ENCODE data around the gene GH1.

Gene GH1

GRCh38 chr17:63944736-63945499 is 26.3 kb upstream of the GH1 start:
- DNase-seq (ENCODE audit: low spot score): no peak

- no peak for DNase-seq (ENCODE audit: low spot score)
Measured at GRCh38 chr17:63943745-63944144, 25.1 kb upstream of the GH1 start.

- DNase-seq (ENCODE audit: low spot score): no peak
Measured at GRCh38 chr17:63942309-63942985, 23.8 kb upstream of the GH1 start.

- DNase-seq (ENCODE audit: low spot score): no peak
Measured at GRCh38 chr17:63941751-63942150, 23.1 kb upstream of the GH1 start.

DNA sequence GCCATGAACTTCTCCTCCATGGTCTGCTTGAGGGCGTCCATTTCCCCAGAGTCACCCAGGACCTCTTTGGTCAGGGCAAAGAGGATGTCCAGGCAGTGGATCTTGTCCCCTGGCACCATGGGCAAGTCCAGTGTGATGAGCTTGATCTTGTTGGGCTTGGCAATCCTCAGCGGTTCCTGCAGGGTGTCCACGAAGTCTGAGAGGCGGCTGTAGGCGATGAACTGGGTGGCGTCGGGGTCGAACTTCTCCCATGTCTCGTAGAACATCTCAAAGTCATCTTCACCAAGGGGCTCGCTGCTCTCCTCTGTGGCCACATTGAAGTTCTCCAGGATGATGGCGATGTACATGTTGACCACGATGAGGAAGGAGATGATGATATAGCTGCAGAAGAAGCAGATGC is 22.5 kb upstream of the GH1 start:
- no peak for DNase-seq (ENCODE audit: low spot score)

GRCh38 chr17:63940584-63940983 is 21.9 kb upstream of the GH1 start:
- no peak for DNase-seq (ENCODE audit: low spot score)

DNA sequence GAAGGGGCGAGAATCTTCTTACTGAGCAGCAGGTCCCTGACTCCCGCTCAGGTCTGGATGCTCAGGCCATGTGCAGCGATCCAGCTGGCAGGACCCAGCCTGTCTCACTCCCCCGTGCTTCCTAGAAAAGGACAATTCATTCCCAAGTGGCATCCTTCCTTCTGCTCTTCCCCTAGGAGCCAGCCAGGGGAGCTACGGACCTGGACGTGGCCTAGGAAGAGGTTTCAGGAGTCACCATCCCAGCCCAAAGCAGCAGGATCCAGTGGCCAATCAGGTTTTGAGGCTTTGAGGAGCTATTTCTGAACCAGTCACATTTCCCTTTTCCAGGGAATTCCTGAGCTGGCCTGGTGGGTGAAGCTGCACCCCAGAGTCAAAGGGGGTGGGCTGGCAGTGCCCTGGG is 21.2 kb upstream of the GH1 start:
- DNase-seq (ENCODE audit: low spot score): no peak

GRCh38 chr17:63939401-63939800 is 20.8 kb upstream of the GH1 start:
- DNase-seq (ENCODE audit: low spot score): no peak

DNA sequence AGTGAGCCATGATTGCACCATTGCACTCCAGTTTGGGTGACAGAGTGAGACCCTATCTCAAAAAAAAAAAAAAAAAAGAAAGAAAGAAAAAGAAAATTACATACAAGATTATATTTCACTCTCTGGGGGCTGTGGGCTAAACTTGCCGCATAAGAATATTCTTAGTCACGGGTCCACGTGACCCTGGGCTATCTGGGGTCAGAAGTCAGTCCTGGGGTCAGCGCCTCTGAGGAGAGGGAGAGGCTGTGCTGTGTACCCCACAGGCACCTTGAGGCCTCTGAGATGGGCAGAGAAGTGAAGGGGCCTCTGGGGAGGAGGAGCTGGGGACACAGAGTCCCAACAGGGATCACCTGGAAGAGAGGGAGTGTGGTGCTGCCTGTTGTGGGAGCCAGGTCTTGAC is 19.3 kb upstream of the GH1 start:
- DNase-seq (ENCODE audit: low spot score): no peak

DNA sequence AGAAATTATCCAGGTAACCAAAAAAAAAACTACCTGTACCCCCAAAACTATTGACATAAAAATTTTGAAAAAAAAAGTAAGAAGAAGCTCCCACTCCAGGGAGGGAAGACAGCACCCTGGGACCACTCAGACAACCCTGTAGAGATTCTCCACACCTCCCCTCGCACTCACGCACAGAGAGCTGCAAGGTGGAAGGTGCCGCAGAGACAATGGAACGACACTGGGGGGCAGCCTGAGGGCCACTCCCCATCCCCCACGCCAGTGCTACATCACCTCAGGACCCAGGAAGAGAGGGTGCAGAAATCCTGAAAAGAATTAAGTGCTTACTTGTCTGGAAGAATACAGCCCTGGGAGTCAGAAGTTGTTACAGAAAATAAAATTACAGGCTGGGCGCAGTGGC is 18.7 kb upstream of the GH1 start:
- DNase-seq (ENCODE audit: low spot score): no peak

- no peak for DNase-seq (ENCODE audit: low spot score)
Measured at GRCh38 chr17:63934183-63935112, 15.8 kb upstream of the GH1 start.

DNA sequence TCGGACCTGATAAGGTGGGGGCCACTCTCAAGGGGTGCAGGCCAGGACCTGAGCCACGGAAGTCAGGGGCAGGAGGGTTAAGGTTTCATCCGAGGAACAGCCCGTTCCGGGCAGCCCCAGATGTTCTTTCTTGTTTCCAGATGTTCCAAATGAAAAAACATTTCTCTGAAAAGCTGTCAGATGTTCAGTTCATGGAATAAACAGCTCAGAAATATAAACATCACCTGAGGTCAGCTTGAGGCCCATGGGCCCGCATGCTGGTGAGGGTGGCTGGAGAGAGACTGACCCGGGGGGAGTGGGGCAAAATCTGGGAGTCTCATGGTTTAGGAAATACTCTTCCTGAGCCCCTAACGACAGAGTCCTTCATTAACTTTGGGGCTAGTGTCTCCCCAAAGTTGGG is 15.0 kb upstream of the GH1 start:
- DNase-seq (ENCODE audit: low spot score): peak; percentile 52

DNA sequence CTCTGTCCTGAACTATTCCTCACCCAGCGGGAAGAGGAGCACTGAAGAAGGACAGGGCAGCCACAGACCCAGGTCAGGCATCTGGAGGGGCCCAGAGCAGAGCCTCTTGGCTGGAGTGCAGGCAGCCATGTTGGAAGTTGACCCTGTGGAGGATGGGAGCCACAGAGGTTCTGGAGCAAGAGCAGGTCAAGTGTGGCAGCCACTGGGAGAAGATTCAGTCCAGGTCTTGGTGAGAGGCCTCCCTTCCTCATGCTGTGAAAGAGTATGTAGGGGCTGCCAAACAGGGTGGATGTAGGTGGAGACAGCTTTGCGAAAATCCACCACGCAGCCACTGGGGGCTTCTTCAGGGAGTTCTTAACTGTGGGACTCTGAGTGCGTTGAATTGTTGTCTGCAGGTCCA is 14.1 kb upstream of the GH1 start:
- peak; percentile 77 for DNase-seq (ENCODE audit: low spot score)

GRCh38 chr17:63931981-63932561 is 13.4 kb upstream of the GH1 start, which contains the start of gene CD79B:
TSS of gene CD79B (minus strand) at chr17:63932331. CDS start at chr17:63932261, 70 bp downstream.
- DNase-seq (ENCODE audit: low spot score): peak; percentile 95

- peak; percentile 73 for DNase-seq (ENCODE audit: low spot score)
Measured at GRCh38 chr17:63930951-63931575, 12.4 kb upstream of the GH1 start.

DNA sequence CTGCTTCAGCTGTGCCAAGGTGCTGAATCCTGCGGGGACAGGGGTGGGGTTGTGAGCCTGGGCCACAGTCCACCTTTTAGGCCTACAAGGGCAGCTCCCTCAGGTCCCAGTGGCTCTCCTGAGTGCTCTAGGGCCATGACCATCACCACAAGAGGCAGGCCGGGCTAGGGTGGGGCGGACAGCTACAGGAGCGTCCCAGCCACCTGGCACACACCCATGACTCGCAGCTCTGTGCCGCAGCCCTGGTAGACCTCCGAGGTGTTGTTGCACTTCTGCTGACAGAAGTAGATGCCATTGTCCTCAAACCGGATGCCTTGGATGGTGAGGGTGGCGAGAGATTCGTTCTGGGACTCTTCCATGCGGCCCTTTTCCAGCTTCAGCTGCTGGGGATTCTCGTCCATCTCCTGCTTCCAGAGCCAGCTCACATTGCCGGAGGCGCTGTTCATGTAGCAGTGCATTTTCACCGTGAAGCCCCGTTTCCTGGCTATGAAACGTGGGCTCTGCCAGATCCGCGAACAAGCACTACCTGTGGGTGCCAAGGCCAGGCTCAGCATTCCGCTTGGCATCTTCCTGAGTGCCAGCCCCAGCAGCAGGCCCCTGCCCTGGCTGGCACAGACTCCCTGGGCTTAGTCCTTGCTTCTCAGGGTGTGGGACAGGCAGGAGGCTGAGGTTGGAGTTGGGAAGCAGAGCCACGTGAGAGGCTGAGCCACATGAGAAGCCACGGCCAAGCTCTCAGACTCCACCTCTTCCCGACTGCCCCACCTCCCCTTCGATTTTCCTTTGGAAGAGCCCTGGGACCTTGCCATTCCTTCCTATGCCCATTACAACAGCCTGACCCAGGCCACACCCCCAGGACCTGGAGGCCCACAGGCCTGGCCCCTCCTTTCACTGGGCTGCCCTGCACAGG is 11.5 kb upstream of the GH1 start:
- DNase-seq (ENCODE audit: low spot score): peak; percentile 55

DNA sequence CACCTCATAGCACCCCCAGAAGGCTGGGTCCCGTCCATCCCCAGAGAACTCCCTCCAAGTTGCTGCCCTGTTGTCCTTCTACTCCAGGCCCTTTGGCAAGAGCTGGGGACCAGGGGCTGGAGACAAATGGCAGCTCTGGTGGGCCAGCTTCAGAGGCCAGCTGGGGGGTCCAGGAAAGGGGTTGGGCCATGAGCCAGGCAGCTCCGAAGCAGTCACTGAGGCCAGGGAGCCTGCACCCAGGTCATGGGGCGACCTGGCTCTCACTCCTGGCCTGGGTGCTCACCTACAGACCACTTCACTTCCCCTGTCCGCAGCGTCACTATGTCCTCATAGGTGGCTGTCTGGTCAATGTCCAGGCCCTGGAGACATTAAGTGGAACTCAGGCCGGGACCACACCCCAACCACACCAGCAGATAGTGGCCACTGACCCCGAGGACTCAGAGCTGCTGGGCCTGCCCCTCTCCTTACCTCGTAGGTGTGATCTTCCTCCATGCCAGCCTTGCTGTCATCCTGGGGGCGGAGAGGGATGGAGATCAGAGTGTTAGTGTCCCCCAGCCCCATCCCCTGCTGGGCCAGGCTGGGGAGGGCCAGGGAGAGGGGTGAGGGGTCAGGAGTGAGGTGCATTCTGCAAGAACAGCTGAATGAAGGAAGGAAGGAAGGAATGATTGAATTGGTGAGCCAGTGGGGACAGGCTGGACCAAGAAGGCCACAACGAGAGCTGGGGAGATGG is 10.5 kb upstream of the GH1 start:
- no peak for DNase-seq (ENCODE audit: low spot score)

DNA sequence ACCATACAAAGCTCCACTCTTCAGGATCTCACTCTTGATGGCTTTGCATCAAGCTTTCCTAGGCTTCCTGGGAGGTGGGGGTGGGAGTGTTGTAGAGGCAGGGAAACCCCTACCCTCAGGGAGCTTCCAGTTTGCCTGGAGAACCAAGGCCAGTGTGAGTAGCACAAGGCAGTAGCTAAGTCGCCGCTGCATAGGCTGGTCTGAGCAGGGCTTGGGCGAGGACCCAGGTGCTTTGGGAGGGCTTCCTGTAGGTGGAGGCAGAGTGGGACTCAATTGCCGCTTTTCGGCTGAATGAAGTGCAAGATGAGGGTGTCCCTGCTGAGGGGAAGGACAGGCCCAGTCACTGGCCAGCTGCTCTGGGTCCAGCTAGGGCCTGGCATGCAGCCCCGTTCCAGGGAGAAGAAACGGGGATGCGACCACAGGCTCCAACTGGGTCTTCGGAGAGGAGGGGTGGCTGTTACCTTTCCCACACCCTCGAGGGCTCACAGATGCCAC is 9.6 kb upstream of the GH1 start:
- no peak for DNase-seq (ENCODE audit: low spot score)

DNA sequence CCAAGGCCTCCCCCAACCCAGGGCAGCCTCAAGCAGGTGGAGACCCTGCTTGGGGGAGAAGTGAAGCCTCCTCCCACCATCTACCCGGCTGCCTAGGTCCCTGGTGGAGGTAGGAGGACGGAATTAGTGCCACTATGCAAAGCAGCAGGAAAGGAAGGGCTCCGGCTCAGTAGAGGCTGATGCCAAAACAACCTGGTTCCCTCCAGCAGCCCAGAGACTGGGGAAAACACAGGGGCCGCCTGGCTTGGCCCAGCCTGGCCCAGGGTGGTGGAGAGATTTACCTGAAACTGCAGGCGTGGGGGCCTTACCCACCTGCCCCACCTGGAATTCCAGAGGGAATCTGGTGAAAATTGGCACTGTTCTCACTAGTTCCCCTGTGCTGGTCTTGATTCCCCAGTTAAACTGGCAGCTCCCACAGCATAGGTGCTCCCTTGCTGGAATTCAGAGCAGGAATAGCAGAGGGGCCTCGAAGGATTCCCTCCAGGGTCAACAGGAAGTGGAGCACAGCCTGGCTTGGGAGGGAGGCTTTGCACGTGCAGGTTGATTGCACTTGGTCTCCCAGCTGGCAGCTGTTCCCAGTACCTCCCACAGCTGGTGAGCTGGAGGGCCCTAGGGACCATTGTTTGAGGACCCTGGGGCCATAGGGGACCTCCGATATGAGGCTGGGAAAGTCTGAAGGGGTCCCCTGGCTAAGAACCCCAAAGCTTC is 9.0 kb upstream of the GH1 start:
- DNase-seq (ENCODE audit: low spot score): peak; percentile 87
